Kidney capillary endothelial cell (primary cell): Measurements from ENCODE around the gene SPON1.
"Not testable (repeated sequence)": the region's sequence is repeated elsewhere in the genome, so short reads cannot be mapped to it uniquely, and the experiment has no call there.

Source experiments
- DNase-seq: peaks from one replicate; pipeline ENCODE4 v3.0.0-alpha.2; 2018; ENCODE audit warnings: low spot score

Gene SPON1

GRCh38 chr11:14088861-14089260, 126.3 kb downstream of the SPON1 start:
- not testable (repeated sequence) for DNase-seq

GRCh38 chr11:14089690-14090462, 127.4 kb downstream of the SPON1 start:
- DNase-seq: no peak

DNA sequence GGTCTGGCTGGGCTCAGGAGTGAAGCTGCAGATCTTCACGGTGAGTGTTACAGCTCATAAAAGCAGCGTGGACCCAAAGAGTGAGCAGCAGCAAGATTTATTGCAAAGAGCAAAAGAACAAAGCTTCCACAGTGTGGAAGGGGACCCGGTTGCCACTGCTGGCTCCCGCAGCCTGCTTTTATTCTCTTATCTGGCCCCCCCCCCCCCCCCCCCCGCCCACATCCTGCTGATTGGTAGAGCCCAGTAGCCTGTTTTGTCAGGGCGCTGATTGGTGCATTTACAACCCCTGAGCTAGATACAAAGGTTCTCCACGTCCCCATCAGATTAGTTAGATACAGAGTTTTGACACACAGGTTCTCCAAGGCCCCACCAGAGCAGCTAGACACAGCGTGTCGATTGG, 128.1 kb downstream of the SPON1 start:
- DNase-seq: not testable (repeated sequence)

- no peak for DNase-seq
Measured at GRCh38 chr11:14093065-14093464, 130.5 kb downstream of the SPON1 start.

- DNase-seq: no peak
Measured at GRCh38 chr11:14094481-14095037, 132.0 kb downstream of the SPON1 start.

DNA sequence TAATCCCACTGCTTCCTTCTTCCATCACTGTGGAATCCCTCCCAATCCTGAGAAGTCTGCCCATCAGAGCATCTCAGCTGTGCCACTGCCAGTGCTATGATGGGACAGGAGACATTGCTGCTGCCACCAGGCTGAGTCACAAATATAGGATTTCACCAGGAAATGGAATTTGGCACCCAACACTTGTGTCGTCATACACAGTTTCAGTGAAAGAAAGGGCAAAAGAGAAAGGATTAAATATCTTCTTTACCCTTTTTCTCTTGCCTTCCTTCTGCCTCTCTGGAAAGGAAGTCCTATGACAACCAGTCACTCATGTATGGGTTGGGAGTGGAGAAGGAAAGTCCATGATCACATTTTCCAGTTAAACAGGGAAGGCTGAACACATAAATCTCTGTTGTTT, 133.4 kb downstream of the SPON1 start:
- peak; percentile 30 for DNase-seq

GRCh38 chr11:14096606-14097005, 134.1 kb downstream of the SPON1 start:
- no peak for DNase-seq

- peak; percentile 50 for DNase-seq
Measured at GRCh38 chr11:14101388-14101787, 138.9 kb downstream of the SPON1 start.

GRCh38 chr11:14102766-14103165, 140.2 kb downstream of the SPON1 start:
- DNase-seq: no peak

DNA sequence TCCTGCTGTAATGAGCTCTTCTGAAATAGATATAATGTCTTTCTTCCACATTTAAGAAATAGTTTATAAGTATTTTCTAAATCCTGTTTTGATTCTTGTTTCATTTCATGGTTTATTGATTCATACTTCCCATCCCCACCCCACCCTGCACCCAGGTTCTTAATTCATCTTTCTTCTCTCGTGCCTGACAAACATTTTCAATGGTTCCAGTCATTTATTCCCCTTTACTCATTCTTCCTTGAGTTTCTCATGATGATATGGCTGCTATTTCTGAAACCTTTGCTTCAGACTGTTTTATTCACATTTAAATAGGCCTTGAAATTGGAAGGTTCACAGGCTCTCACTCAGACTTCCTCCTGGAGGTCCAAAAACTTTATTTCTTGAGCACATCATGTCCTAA, 142.9 kb downstream of the SPON1 start:
- DNase-seq: no peak

GRCh38 chr11:14106303-14107049, 144.0 kb downstream of the SPON1 start:
- DNase-seq: no peak

- no peak for DNase-seq
Measured at GRCh38 chr11:14107050-14107430, 144.5 kb downstream of the SPON1 start.

DNA sequence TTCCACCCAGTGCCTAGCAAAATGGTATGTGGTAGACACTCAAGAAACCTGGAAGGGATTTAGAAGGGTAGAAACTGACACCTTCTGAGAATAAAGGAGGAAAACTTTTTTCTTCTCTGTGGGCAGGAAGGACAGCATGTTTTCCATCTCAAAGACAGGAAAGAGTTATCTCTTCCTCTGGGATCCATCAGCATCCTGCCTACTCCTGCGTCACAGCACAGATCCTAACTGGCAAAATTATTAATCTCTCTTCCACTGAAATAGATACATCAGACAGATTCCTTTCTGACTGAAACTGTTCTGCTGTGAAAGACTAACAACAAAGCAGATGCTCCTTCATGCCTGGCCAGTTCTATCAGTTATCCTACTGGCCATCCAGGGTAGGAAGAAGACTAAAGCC, 147.2 kb downstream of the SPON1 start:
- DNase-seq: no peak

DNA sequence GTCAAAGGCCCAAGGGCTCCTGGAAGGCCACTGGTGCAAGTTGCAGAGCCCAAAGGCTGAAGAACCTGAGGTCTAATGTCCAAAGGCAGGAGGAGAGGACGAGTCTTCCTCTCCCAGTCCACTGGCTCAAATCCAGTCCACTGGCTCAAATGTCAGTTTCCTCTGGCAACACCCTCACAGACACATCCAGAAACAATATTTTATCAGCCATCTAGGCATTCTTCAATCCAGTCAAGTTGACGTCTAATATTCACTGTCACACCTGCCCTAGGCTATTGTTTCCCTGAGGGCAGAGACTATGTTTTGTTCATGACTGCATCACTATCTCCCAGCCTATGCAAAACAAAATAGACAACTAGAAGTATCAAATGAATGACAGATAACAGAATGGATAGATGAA, 148.1 kb downstream of the SPON1 start:
- DNase-seq: no peak

- DNase-seq: no peak
Measured at GRCh38 chr11:14111496-14111895, 149.0 kb downstream of the SPON1 start.

GRCh38 chr11:14112721-14113120, 150.2 kb downstream of the SPON1 start:
- DNase-seq: no peak

DNA sequence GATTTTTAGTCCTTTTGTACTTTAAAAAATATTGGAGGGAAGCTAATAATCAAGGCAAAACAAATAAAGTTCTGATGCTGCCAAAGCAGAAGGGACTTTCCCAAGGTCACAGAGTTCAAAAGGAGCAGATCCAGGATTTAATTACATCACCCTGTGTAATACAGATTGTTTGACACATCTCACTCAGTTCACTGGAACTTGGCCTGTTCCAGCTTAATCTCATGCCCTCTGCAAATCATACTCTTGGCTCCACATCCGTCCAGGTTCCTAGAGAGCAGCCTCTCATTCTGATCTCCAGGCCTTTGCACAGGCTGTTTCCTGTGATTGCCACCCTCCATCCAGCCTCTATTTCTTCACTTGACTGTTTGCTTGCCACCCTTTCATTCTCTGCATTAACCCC, 151.7 kb downstream of the SPON1 start:
- DNase-seq: no peak

DNA sequence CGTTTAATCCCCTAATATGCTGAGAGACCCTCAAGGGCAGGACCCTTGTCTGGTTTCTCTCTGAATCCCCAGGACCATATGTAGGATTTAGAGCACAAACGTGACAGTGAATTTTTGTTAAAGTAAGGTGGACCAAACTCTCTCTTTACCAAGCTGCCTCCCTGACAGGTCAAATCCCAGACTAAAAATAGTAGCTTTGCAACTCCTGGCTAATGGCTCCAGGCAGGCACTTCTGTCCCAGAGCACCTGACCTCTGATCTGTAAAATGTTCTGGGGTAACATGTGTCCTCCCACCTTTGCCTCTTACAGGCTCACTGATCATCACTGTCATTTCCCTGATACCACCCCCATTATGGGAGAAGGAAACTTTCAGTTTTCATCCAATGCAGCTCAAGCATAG, 152.3 kb downstream of the SPON1 start:
- DNase-seq: no peak

- no peak for DNase-seq
Measured at GRCh38 chr11:14117632-14118031, 155.1 kb downstream of the SPON1 start.

DNA sequence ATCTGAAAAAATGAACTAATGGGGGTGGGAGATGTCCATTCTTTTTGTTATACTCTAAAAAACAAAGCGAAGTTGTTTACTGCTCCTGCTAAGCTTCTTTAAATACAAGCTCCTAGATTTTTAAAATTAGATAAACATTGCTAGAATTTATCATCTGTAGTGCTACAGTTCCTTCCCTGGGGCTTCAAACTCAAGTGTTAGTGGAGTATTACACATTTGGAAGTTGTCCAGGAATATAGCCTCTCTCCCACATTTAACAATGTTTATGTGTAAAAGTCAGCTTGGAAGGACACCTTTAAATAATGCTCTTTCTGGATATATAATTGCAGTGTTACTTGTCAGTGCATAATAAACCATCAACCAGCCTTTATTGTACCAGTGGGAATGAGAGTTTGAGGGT, 155.5 kb downstream of the SPON1 start:
- DNase-seq: no peak

GRCh38 chr11:14119357-14119756, 156.8 kb downstream of the SPON1 start:
- DNase-seq: peak; percentile 44

DNA sequence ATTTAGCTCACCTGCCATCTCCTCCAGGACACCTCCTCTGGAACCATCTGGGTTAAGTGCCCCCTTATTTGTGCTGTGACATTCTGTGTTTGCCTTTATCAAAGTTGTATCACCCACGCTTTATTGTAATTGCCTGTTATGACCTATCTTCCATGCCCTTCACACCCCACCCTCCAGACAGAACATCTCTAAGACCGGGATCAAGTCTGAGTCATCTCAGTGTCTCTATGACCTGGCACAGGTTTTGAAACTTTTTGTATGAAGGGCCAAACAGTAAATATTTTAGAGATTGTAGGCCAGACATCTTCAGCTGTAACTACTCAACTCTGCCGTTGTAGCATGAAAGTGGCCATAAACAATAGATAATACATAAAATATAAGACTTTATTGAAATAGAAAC, 161.8 kb downstream of the SPON1 start:
- DNase-seq: no peak

GRCh38 chr11:14124886-14125285, 162.4 kb downstream of the SPON1 start:
- no peak for DNase-seq
